ENCODE data around the gene HCN2. TPM values are rescaled to one million over a fixed set of nuclear protein-coding genes. Genes with fewer than 3 reads are reported as not detected.
A peak's percentile ranks its signal among the peaks of the same experiment; 100 is the strongest.

HCN2 gene
- total and polyA plus RNA-seq, 2 of the 13 experiments (the other 11 are each of a cell fraction or from before 2014, with no cell fraction given): 0.01 TPM; not detected in 1

DNA sequence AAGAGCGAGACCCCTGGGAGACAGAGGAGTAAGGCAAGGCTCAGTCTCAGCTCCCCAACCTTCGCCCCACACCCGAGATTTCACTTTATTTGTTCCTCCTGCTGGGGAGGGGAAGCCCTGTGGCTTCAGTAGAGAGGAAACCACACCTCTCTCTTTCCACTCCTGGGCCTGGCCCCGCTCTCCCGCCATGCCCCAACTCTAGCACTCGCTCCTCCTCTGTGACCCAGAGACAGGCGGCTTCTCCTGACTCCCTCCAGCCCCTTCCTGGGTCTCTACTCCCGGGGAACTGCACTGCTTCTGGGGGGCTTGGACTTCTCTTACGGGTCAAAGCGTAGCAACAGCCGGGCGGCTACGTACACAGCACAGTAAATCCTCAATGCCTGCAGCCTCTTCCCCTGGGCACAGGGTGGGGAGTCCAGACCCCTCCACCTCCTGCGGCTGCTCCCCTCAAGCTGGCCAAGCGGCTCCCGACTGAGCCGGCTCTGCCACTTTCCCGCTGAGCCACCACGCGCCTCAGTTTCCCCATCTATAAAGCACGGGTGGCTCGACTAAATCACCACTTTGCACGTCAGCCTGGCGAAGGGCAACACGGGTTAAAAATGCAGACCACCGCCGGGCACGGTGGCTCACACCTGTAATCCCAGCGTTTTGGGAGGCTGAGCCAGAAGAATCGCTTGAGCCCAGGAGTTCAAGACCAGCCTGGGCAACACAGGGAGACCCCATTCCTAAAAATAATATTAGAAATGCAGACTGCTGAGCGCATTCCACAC is 71.9 kb downstream of the HCN2 start (continued):
- TF ChIP-seq ZNF607 (CRISPR knock-in tag; IDR thresholded peaks at IDR 0.05; ENCODE audit: borderline replicate concordance) (no peak), ZMYM4 (CRISPR knock-in tag; IDR thresholded peaks at IDR 0.05) (0 out of 2 replicates have a peak, but pooled peaks have one; percentile 7), SRSF1 (optimal IDR thresholded peaks at IDR 0.05; ENCODE audit: low read depth, low read length) (no peak), ZNF883 (CRISPR knock-in tag; IDR thresholded peaks at IDR 0.05; ENCODE audit: not compliant biosample characterization) (no peak), ZNF563 (CRISPR knock-in tag; IDR thresholded peaks at IDR 0.05) (no peak), SMC3 (IDR thresholded peaks at IDR 0.05; ENCODE audit: low read length) (no peak), ZNF510 (CRISPR knock-in tag; IDR thresholded peaks at IDR 0.05; ENCODE audit: low read depth) (0 out of 2 replicates have a peak, but pooled peaks have one; percentile 6), HOXA5 (CRISPR knock-in tag; IDR thresholded peaks at IDR 0.05) (no peak), NFATC3 (CRISPR knock-in tag; IDR thresholded peaks at IDR 0.05) (no peak), HNRNPLL (IDR thresholded peaks at IDR 0.05; ENCODE audit: low read depth, low read length, poor library complexity, severe bottlenecking) (peak; percentile 7)
- TF ChIP-seq, protein P1, sequence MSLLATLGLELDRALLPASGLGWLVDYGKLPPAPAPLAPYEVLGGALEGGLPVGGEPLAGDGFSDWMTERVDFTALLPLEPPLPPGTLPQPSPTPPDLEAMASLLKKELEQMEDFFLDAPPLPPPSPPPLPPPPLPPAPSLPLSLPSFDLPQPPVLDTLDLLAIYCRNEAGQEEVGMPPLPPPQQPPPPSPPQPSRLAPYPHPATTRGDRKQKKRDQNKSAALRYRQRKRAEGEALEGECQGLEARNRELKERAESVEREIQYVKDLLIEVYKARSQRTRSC (CRISPR knock-in tag; IDR thresholded peaks at IDR 0.05; ENCODE audit: low read depth): no peak
- TF ChIP-seq, protein P2, sequence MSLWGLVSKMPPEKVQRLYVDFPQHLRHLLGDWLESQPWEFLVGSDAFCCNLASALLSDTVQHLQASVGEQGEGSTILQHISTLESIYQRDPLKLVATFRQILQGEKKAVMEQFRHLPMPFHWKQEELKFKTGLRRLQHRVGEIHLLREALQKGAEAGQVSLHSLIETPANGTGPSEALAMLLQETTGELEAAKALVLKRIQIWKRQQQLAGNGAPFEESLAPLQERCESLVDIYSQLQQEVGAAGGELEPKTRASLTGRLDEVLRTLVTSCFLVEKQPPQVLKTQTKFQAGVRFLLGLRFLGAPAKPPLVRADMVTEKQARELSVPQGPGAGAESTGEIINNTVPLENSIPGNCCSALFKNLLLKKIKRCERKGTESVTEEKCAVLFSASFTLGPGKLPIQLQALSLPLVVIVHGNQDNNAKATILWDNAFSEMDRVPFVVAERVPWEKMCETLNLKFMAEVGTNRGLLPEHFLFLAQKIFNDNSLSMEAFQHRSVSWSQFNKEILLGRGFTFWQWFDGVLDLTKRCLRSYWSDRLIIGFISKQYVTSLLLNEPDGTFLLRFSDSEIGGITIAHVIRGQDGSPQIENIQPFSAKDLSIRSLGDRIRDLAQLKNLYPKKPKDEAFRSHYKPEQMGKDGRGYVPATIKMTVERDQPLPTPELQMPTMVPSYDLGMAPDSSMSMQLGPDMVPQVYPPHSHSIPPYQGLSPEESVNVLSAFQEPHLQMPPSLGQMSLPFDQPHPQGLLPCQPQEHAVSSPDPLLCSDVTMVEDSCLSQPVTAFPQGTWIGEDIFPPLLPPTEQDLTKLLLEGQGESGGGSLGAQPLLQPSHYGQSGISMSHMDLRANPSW (CRISPR knock-in tag; IDR thresholded peaks at IDR 0.05; ENCODE audit: borderline replicate concordance): no peak
- TF ChIP-seq, protein P3, sequence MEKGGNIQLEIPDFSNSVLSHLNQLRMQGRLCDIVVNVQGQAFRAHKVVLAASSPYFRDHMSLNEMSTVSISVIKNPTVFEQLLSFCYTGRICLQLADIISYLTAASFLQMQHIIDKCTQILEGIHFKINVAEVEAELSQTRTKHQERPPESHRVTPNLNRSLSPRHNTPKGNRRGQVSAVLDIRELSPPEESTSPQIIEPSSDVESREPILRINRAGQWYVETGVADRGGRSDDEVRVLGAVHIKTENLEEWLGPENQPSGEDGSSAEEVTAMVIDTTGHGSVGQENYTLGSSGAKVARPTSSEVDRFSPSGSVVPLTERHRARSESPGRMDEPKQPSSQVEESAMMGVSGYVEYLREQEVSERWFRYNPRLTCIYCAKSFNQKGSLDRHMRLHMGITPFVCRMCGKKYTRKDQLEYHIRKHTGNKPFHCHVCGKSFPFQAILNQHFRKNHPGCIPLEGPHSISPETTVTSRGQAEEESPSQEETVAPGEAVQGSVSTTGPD (CRISPR knock-in tag; IDR thresholded peaks at IDR 0.05): no peak
- TF ChIP-seq, protein P4, sequence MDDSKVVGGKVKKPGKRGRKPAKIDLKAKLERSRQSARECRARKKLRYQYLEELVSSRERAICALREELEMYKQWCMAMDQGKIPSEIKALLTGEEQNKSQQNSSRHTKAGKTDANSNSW (CRISPR knock-in tag; IDR thresholded peaks at IDR 0.05; ENCODE audit: borderline replicate concordance): no peak
- TF ChIP-seq, protein P5, sequence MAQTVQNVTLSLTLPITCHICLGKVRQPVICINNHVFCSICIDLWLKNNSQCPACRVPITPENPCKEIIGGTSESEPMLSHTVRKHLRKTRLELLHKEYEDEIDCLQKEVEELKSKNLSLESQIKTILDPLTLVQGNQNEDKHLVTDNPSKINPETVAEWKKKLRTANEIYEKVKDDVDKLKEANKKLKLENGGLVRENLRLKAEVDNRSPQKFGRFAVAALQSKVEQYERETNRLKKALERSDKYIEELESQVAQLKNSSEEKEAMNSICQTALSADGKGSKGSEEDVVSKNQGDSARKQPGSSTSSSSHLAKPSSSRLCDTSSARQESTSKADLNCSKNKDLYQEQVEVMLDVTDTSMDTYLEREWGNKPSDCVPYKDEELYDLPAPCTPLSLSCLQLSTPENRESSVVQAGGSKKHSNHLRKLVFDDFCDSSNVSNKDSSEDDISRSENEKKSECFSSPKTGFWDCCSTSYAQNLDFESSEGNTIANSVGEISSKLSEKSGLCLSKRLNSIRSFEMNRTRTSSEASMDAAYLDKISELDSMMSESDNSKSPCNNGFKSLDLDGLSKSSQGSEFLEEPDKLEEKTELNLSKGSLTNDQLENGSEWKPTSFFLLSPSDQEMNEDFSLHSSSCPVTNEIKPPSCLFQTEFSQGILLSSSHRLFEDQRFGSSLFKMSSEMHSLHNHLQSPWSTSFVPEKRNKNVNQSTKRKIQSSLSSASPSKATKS (CRISPR knock-in tag; IDR thresholded peaks at IDR 0.05): no peak

All from HepG2 (cell line).